ENCODE data around the gene UBQLN2.
"Not testable (repeated sequence)": the region's sequence is repeated elsewhere in the genome, so short reads cannot be mapped to it uniquely, and the experiment has no call there.

Gene UBQLN2

DNA sequence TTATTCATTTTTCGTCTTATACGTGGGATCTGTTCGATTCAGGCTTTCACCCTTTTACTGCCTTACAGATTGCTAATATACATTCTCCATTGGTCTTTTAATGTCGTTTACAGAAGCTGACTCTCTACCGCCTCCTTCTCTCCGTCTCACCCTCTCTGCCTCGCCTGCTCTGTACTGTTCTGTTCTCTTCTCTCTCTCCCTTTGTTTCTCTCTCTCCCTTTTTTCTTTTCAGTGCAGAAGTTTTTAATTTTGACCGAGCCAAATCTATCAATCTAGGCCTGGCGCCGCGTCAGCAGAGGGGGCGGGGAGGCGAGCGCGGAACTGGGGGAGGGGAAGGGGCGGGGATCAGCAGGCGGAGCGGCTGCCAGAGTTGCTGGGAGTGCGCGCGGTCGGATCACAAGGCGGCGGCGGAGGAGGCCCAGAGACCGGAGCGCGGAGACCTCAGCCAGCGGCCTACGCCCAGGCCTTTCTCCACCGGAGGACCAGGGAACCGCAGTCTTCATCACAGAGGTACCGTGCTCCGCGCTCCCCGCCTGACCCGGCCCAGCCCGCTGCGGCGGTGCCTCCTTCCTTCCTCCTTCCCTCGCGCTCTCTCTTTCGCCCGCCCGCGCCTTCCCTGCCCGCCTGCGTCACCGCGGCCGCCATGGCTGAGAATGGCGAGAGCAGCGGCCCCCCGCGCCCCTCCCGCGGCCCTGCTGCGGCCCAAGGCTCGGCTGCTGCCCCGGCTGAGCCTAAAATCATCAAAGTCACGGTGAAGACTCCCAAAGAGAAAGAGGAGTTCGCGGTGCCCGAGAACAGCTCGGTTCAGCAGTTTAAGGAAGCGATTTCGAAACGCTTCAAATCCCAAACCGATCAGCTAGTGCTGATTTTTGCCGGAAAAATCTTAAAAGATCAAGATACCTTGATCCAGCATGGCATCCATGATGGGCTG, at the start of gene UBQLN2:
UBQLN2 (plus strand) TSS at position 397 of the 931 bp plus-strand sequence; CDS start at position 644, 247 bp downstream.
- peaks cover 44% of the 10 kb centered on the region for H3K79me2 ChIP-seq (ENCODE audit: control insufficient read depth, insufficient read depth, low read length, unreplicated experiment)
- peak within 1 kb of the TSS; percentile 77 for H3K4me3 ChIP-seq (ENCODE audit: low read depth, low read length)
- peaks cover 5% of the 10 kb centered on the region for H3K4me1 ChIP-seq (ENCODE audit: control insufficient read depth, insufficient read depth, low read length, unreplicated experiment)
- H3K27ac ChIP-seq (ENCODE audit: low read depth, low read length) = peak within 1 kb of the TSS; percentile 88
- H2AFZ ChIP-seq (ENCODE audit: low read length, unreplicated experiment) = peak within 1 kb of the TSS; percentile 61
- no peaks in the 10 kb centered on the region for H3K27me3 ChIP-seq (ENCODE audit: insufficient read depth, low read length)
- H3K36me3 ChIP-seq (ENCODE audit: insufficient read depth, low read length) = no peaks in the 10 kb centered on the region

DNA sequence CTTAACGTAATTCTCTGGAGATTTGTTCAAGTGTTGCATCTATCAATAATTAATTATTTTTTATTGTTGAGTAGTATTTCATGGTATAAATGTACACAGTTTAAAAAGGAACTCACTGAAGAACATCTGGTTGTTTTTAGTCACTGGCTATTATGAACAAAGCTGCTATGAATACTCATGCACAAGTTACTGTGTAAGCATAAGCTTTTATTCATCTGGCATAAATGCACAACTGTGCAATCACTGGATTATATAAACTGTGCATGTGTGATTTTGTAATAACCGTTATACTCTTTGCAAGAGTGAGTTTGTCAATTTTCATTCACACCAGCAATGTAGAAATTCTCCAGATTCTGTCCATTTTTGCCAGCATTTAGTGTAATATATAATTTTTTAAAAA, 43.8 kb upstream of the UBQLN2 start:
- Histone ChIP-seq H3K36me3 (ENCODE audit: insufficient read depth, low read length) (no peaks in the 10 kb centered on the region), H3K4me3 (ENCODE audit: low read depth, low read length) (no peak overlapping the region), H2AFZ (ENCODE audit: low read length, unreplicated experiment) (no peak overlapping the region), H3K4me1 (ENCODE audit: control insufficient read depth, insufficient read depth, low read length, unreplicated experiment) (no peaks in the 10 kb centered on the region), H3K79me2 (ENCODE audit: control insufficient read depth, insufficient read depth, low read length, unreplicated experiment) (no peaks in the 10 kb centered on the region), H3K27ac (ENCODE audit: low read depth, low read length) (no peak overlapping the region), H3K27me3 (ENCODE audit: insufficient read depth, low read length) (no peaks in the 10 kb centered on the region)

DNA sequence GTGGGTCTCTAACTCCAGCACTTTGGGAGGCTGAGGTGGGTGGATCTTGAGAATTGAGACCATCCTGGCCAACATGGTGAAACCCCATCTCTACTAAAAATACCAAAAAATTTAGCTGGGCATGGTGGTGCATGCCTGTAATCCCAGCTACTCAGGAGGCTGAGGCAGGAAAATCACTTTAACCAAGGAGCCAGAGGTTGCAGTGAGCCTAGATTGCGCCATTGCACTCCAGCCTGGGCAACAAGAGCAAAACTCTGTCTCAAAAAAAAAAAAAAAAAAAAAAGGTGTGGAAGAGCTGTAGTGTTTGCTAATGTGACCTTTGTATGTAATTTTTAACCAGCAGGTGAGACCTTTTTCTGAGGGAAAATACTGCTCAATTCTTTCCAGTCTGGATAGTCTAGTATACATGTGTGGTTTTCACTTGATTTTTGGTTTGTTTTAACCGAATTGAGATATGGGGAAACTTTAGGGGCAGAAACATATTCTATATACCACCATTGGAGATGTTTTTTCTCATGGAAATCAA, 33.9 kb upstream of the UBQLN2 start:
- H3K4me1 ChIP-seq (ENCODE audit: control insufficient read depth, insufficient read depth, low read length, unreplicated experiment); H3K27ac ChIP-seq (ENCODE audit: low read depth, low read length); H3K4me3 ChIP-seq (ENCODE audit: low read depth, low read length); H2AFZ ChIP-seq (ENCODE audit: low read length, unreplicated experiment); H3K79me2 ChIP-seq (ENCODE audit: control insufficient read depth, insufficient read depth, low read length, unreplicated experiment); H3K27me3 ChIP-seq (ENCODE audit: insufficient read depth, low read length); H3K36me3 ChIP-seq (ENCODE audit: insufficient read depth, low read length): not testable (repeated sequence)

DNA sequence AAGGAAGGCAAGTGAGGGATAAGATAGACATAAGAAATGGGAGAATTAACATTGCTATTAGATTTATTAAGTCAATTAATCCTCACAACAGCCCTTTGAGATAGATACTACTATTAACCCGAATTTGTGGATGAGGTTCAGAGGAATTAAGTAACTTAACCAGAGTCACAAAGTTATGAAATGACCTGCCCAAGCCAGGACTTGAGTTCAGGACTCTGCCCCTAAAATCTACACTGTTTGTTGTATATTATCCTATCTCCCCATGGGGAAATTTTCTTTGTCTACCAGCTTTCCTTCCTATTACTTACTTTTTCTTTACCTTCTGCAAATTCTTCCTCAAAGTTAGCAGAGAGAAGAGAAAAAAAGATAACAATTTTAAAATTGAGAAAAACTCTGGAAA, 33.4 kb upstream of the UBQLN2 start:
- Histone ChIP-seq H3K79me2 (ENCODE audit: control insufficient read depth, insufficient read depth, low read length, unreplicated experiment) (no peaks in the 10 kb centered on the region), H3K4me3 (ENCODE audit: low read depth, low read length) (no peak overlapping the region), H3K36me3 (ENCODE audit: insufficient read depth, low read length) (no peaks in the 10 kb centered on the region), H3K27me3 (ENCODE audit: insufficient read depth, low read length) (no peaks in the 10 kb centered on the region), H3K27ac (ENCODE audit: low read depth, low read length) (no peak overlapping the region), H2AFZ (ENCODE audit: low read length, unreplicated experiment) (no peak overlapping the region), H3K4me1 (ENCODE audit: control insufficient read depth, insufficient read depth, low read length, unreplicated experiment) (no peaks in the 10 kb centered on the region)

DNA sequence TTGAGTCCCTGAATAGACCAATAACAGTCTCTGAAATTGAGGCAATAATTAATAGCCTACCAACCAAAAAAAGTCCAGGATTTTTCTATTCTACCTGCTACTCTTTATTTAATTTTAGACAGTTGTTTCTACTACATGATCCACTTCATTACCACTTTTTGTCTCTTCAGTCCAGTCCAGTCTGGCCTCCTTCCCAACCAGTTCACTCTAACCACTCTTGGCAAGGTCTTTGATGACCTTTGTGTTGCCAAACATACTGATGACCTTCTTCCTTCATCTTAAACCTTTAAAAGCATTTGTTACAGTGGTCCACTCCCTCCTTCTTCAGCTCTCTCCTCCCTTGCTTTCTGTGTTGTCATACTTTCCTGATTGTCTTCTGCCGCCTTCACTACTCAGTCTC, 12.8 kb upstream of the UBQLN2 start:
- H3K27ac ChIP-seq (ENCODE audit: low read depth, low read length) = no peak overlapping the region
- no peak overlapping the region for H2AFZ ChIP-seq (ENCODE audit: low read length, unreplicated experiment)
- H3K4me3 ChIP-seq (ENCODE audit: low read depth, low read length) = no peak overlapping the region
- no peaks in the 10 kb centered on the region for H3K79me2 ChIP-seq (ENCODE audit: control insufficient read depth, insufficient read depth, low read length, unreplicated experiment)
- no peaks in the 10 kb centered on the region for H3K36me3 ChIP-seq (ENCODE audit: insufficient read depth, low read length)
- no peaks in the 10 kb centered on the region for H3K4me1 ChIP-seq (ENCODE audit: control insufficient read depth, insufficient read depth, low read length, unreplicated experiment)
- no peaks in the 10 kb centered on the region for H3K27me3 ChIP-seq (ENCODE audit: insufficient read depth, low read length)

DNA sequence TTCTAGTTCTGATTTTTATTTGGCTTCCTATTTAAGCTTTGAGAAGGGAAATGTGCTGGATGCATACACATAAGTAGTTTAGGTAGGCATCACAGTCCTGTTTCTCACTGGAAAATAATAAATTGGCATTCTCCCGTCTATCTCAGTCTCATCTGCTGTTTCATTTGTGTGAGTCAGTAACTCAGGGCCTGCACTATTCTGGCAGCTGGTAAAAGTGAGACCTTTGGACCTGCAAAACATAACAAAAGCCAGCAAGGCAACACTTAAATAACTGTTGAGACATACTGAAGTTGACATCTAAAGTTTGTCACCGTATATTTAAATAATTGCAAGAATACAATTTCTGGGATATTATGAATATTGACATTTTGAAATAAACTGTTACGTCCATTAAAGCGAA, 8.6 kb upstream of the UBQLN2 start:
- no peak overlapping the region for H3K27ac ChIP-seq (ENCODE audit: low read depth, low read length)
- no peaks in the 10 kb centered on the region for H3K27me3 ChIP-seq (ENCODE audit: insufficient read depth, low read length)
- no peaks in the 10 kb centered on the region for H3K79me2 ChIP-seq (ENCODE audit: control insufficient read depth, insufficient read depth, low read length, unreplicated experiment)
- no peak overlapping the region for H3K4me3 ChIP-seq (ENCODE audit: low read depth, low read length)
- no peak overlapping the region for H2AFZ ChIP-seq (ENCODE audit: low read length, unreplicated experiment)
- H3K4me1 ChIP-seq (ENCODE audit: control insufficient read depth, insufficient read depth, low read length, unreplicated experiment) = no peaks in the 10 kb centered on the region
- no peaks in the 10 kb centered on the region for H3K36me3 ChIP-seq (ENCODE audit: insufficient read depth, low read length)

DNA sequence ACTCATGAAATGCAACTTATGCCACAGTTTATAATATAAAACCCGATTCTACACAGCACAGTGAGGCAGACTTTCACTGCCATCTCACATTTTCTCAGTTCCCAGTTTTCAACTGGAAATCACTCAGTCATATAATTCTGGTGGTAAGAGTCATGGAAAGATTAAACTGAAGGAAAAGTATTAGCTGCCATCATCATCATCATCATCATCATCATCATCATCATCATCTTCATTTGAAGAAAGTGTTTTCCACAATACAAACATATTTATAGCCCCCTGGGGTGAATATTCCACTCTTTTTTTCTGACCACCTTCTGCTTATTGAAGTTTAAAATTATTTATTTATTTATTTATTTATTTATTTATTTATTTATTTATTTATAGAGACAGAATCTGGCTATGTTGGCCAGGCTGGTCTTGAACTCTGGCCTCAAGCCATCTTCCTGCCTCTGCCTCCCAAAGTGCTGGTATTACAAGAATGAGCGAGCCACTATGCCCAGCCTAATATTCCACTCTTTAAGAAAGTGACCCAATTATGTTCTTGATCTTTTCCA, 6.0 kb upstream of the UBQLN2 start:
- no peaks in the 10 kb centered on the region for H3K27me3 ChIP-seq (ENCODE audit: insufficient read depth, low read length)

DNA sequence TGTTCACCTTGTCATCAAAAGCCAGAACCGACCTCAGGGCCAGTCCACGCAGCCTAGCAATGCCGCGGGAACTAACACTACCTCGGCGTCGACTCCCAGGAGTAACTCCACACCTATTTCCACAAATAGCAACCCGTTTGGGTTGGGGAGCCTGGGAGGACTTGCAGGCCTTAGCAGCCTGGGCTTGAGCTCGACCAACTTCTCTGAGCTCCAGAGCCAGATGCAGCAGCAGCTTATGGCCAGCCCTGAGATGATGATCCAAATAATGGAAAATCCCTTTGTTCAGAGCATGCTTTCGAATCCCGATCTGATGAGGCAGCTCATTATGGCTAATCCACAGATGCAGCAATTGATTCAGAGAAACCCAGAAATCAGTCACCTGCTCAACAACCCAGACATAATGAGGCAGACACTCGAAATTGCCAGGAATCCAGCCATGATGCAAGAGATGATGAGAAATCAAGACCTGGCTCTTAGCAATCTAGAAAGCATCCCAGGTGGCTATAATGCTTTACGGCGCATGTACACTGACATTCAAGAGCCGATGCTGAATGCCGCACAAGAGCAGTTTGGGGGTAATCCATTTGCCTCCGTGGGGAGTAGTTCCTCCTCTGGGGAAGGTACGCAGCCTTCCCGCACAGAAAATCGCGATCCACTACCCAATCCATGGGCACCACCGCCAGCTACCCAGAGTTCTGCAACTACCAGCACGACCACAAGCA, 898 bp downstream of the UBQLN2 start:
- no peaks in the 10 kb centered on the region for H3K36me3 ChIP-seq (ENCODE audit: insufficient read depth, low read length)
- peak overlapping the region; percentile 61 for H2AFZ ChIP-seq (ENCODE audit: low read length, unreplicated experiment)
- peaks cover 5% of the 10 kb centered on the region for H3K4me1 ChIP-seq (ENCODE audit: control insufficient read depth, insufficient read depth, low read length, unreplicated experiment)
- H3K79me2 ChIP-seq (ENCODE audit: control insufficient read depth, insufficient read depth, low read length, unreplicated experiment) = peaks cover 50% of the 10 kb centered on the region
- peak overlapping the region; percentile 77 for H3K4me3 ChIP-seq (ENCODE audit: low read depth, low read length)
- H3K27ac ChIP-seq (ENCODE audit: low read depth, low read length) = peak overlapping the region; percentile 88
- no peaks in the 10 kb centered on the region for H3K27me3 ChIP-seq (ENCODE audit: insufficient read depth, low read length)

More for the DNA sequence above, 6.0 kb upstream of the UBQLN2 start:
- H3K79me2 ChIP-seq (ENCODE audit: control insufficient read depth, insufficient read depth, low read length, unreplicated experiment) = no peaks in the 10 kb centered on the region
- no peak overlapping the region for H3K27ac ChIP-seq (ENCODE audit: low read depth, low read length)
- no peak overlapping the region for H3K4me3 ChIP-seq (ENCODE audit: low read depth, low read length)
- H2AFZ ChIP-seq (ENCODE audit: low read length, unreplicated experiment) = no peak overlapping the region
- H3K4me1 ChIP-seq (ENCODE audit: control insufficient read depth, insufficient read depth, low read length, unreplicated experiment) = no peaks in the 10 kb centered on the region
- no peaks in the 10 kb centered on the region for H3K36me3 ChIP-seq (ENCODE audit: insufficient read depth, low read length)

DNA sequence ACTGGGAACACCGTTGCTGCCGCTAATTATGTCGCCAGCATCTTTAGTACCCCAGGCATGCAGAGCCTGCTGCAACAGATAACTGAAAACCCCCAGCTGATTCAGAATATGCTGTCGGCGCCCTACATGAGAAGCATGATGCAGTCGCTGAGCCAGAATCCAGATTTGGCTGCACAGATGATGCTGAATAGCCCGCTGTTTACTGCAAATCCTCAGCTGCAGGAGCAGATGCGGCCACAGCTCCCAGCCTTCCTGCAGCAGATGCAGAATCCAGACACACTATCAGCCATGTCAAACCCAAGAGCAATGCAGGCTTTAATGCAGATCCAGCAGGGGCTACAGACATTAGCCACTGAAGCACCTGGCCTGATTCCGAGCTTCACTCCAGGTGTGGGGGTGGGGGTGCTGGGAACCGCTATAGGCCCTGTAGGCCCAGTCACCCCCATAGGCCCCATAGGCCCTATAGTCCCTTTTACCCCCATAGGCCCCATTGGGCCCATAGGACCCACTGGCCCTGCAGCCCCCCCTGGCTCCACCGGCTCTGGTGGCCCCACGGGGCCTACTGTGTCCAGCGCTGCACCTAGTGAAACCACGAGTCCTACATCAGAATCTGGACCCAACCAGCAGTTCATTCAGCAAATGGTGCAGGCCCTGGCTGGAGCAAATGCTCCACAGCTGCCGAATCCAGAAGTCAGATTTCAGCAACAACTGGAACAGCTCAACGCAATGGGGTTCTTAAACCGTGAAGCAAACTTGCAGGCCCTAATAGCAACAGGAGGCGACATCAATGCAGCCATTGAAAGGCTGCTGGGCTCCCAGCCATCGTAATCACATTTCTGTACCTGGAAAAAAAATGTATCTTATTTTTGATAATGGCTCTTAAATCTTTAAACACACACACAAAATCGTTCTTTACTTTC, 1.8 kb downstream of the UBQLN2 start:
- Histone ChIP-seq H3K36me3 (ENCODE audit: insufficient read depth, low read length) (no peaks in the 10 kb centered on the region), H3K27me3 (ENCODE audit: insufficient read depth, low read length) (no peaks in the 10 kb centered on the region), H2AFZ (ENCODE audit: low read length, unreplicated experiment) (no peak overlapping the region), H3K4me3 (ENCODE audit: low read depth, low read length) (peak overlapping the region; percentile 77), H3K4me1 (ENCODE audit: control insufficient read depth, insufficient read depth, low read length, unreplicated experiment) (peaks cover 5% of the 10 kb centered on the region), H3K27ac (ENCODE audit: low read depth, low read length) (no peak overlapping the region), H3K79me2 (ENCODE audit: control insufficient read depth, insufficient read depth, low read length, unreplicated experiment) (peaks cover 50% of the 10 kb centered on the region)
